H1 (cell line): Measurements from ENCODE around the gene CPTP. TPM values are rescaled to one million over a fixed set of nuclear protein-coding genes. Genes with fewer than 3 reads are reported as not detected.

Experiments used
- KDM5A ChIP-seq: fragments of 200-600 bp; IDR thresholded peaks from 2 replicates; pipeline ENCODE4 v1.7.1; 2012; ENCODE audit warnings: mild to moderate bottlenecking, low read length, inconsistent platforms, mixed read lengths
- NRF1 ChIP-seq: IDR thresholded peaks from 2 replicates; pipeline ENCODE4 v1.6.1; 2011; ENCODE audit warnings: mild to moderate bottlenecking, low read depth, low read length, improper control_type of control experiment
- POU5F1 ChIP-seq: IDR thresholded peaks from 2 replicates; pipeline ENCODE4 v1.6.1; 2011; ENCODE audit warnings: low read depth, mild to moderate bottlenecking, low read length, moderate library complexity
- polyA plus RNA-seq, 7 experiments: library from polyadenylated mRNA; depleted of rRNA in 3 of 7; stranded (reverse) in 5 of 7; unstranded in 2 of 7; fragments of >200 nt in 5 of 7; fragments of 200-250 nt in 2 of 7; gene quantifications; 1 replicate in 5 of 7; 2 replicates in 1 of 7; 4 replicates in 1 of 7; pipeline versions ENCODE4 v1.2.1 to v1.2.3, GENCODE V29; 2011 to 2013; ENCODE audit warnings: missing spikeins in 2 of 7, mixed read lengths in 2 of 7
- total RNA-seq: library from RNA; stranded (reverse); fragmentation: NEBNext Ultra II Directional; extraction: Animal tissue kit (Norgen Biotek cat#: 25700); gene quantifications from 2 replicates; pipeline ENCODE4 v1.2.1, GENCODE V29; 2021

CPTP gene
- total and polyA plus RNA-seq, 2 of the 8 experiments (the other 6 are each of a cell fraction or from before 2014, with no cell fraction given): 8.1 to 10.6 TPM

DNA sequence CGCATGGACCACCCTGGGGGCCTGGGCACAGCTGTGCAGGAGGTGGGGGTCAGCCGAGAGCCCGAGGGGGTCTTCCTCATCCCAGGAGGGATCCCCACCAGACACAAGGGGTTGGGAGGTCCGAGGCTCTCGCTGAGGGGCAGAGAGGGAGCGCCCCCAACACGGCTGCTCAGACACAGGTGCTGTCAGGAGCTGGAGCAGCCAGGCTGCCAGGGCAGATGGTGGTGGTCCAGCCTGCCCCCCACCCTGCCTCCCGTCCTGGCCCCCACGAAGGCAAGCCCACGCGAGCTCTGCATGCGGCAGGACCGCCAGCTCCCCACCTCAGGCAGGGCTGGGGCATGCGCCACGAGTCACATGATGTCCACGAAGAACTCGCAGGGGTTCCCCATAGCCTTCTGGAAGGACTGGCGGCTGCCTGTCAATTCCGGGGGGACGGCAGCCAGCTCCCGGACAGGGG is 11.2 kb downstream of the CPTP start (continued):
- TF ChIP-seq KDM5A (no peak), NRF1 (no peak), POU5F1 (no peak)
